Measurements from ENCODE around the gene KCNIP1. TPM values are rescaled to one million over a fixed set of nuclear protein-coding genes. Genes with fewer than 3 reads are reported as not detected.

KCNIP1 gene
- polyA plus RNA-seq, 1 donor (not counting 4 experiments of a cell fraction or from before 2014, with no cell fraction given), result not detected

DNA sequence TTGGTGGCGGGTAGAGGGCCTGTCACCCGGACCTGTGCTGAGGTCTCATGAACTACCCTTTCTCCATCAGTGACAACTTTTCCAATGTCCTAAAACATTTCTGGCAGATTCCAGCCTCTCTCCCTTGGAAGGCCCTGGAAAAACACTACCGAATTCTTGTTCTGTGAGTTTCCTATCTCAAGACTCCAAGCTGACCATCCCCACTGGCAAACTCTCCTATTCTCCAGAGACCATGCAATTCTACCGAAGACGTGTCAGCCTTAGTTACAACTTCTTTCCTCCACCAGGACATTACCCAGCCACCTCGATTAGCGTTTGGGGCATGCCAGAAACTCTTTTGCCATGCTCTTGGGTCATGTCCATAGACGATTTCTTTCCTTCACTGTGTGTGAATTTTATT is 252.9 kb downstream of the KCNIP1 start:
- H3K4me1 ChIP-seq (ENCODE audit: control insufficient read depth, extremely low read depth, insufficient read depth, low read length), result peaks cover 3% of the 10 kb centered on the region
- no peaks in the 10 kb centered on the region for H3K27me3 ChIP-seq (ENCODE audit: control insufficient read depth, extremely low read depth, insufficient read depth, low read length)
- no peak overlapping the region for H3K4me3 ChIP-seq (ENCODE audit: control insufficient read depth in 2 of 3, extremely low read depth in 1 of 3, insufficient read depth in 2 of 3, low read depth in 1 of 3, low read length in 3 of 3)
- H2AFZ ChIP-seq (ENCODE audit: control insufficient read depth, low read length), result no peak overlapping the region
- H4K20me1 ChIP-seq (ENCODE audit: control insufficient read depth, extremely low read depth, insufficient read depth, low read length), result no peaks in the 10 kb centered on the region
- no peaks in the 10 kb centered on the region for H3K9me1 ChIP-seq (ENCODE audit: control insufficient read depth, extremely low read depth, insufficient read depth, low read length)
- no peaks in the 10 kb centered on the region for H3K79me2 ChIP-seq (ENCODE audit: control insufficient read depth, insufficient read depth, low read length)
- dilution Hi-C loops (cut with MboI; ENCODE audit: extremely low pct_ligation_motif_present, low sequenced_read_pairs), result no loop called here
- H3K4me2 ChIP-seq (ENCODE audit: control insufficient read depth, extremely low read depth, insufficient read depth, low read depth, low read length), result no peak overlapping the region
- no peak overlapping the region for H3K9ac ChIP-seq (ENCODE audit: control insufficient read depth, extremely low read depth, insufficient read depth, low read length)
- H3K36me3 ChIP-seq (ENCODE audit: control insufficient read depth in 2 of 2, extremely low read depth in 1 of 2, insufficient read depth in 2 of 2, low read length in 2 of 2), result no peaks in the 10 kb centered on the region
- FAIRE-seq (no peak), DNase-seq (ENCODE audit: low read depth, low spot score) (no peak)
- TF ChIP-seq, protein P1, sequence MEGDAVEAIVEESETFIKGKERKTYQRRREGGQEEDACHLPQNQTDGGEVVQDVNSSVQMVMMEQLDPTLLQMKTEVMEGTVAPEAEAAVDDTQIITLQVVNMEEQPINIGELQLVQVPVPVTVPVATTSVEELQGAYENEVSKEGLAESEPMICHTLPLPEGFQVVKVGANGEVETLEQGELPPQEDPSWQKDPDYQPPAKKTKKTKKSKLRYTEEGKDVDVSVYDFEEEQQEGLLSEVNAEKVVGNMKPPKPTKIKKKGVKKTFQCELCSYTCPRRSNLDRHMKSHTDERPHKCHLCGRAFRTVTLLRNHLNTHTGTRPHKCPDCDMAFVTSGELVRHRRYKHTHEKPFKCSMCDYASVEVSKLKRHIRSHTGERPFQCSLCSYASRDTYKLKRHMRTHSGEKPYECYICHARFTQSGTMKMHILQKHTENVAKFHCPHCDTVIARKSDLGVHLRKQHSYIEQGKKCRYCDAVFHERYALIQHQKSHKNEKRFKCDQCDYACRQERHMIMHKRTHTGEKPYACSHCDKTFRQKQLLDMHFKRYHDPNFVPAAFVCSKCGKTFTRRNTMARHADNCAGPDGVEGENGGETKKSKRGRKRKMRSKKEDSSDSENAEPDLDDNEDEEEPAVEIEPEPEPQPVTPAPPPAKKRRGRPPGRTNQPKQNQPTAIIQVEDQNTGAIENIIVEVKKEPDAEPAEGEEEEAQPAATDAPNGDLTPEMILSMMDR (optimal IDR thresholded peaks at IDR 0.05 in 1 of 3, IDR thresholded peaks at IDR 0.05 in 1 of 3, conservative IDR thresholded peaks at IDR 0.05 in 1 of 3; ENCODE audit: extremely low read depth in 1 of 3, insufficient read depth in 2 of 3, low read length in 3 of 3), result no peak
- TF ChIP-seq EZH2 (IDR thresholded peaks at IDR 0.05; ENCODE audit: low read length), result no peak
- H3K9me3 ChIP-seq (ENCODE audit: control insufficient read depth, low read depth, low read length), result no peaks in the 10 kb centered on the region
- no peak overlapping the region for H3K27ac ChIP-seq (ENCODE audit: control insufficient read depth, insufficient read depth, low read length)

DNA sequence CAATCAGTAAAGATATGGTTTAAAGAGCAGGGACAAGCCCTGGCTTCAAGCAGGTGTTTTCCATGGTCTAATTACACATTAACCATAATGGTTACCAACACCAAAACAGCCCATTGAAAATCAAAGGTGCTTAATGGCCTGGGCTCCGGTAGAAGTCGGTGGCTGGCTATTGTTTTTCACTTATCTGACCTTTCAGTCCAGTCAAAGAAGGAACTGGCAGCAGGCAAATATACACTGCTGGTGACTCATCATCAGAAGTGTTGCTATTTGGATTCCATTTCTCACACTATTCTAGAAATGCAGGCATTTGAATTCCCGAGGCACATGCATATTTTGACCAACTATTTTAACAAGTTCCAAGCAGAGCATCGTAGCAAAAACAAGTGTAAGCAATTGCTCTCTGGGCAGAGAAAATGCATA is 253.4 kb downstream of the KCNIP1 start:
- Histone ChIP-seq H3K4me1 (ENCODE audit: control insufficient read depth, extremely low read depth, insufficient read depth, low read length) (peaks cover 3% of the 10 kb centered on the region), H3K79me2 (ENCODE audit: control insufficient read depth, insufficient read depth, low read length) (no peaks in the 10 kb centered on the region), H3K9me3 (ENCODE audit: control insufficient read depth, low read depth, low read length) (no peaks in the 10 kb centered on the region), H3K27ac (ENCODE audit: control insufficient read depth, insufficient read depth, low read length) (no peak overlapping the region), H3K4me3 (ENCODE audit: control insufficient read depth in 2 of 3, extremely low read depth in 1 of 3, insufficient read depth in 2 of 3, low read depth in 1 of 3, low read length in 3 of 3) (no peak overlapping the region), H2AFZ (ENCODE audit: control insufficient read depth, low read length) (no peak overlapping the region), H4K20me1 (ENCODE audit: control insufficient read depth, extremely low read depth, insufficient read depth, low read length) (no peaks in the 10 kb centered on the region), H3K9me1 (ENCODE audit: control insufficient read depth, extremely low read depth, insufficient read depth, low read length) (no peaks in the 10 kb centered on the region), H3K27me3 (ENCODE audit: control insufficient read depth, extremely low read depth, insufficient read depth, low read length) (no peaks in the 10 kb centered on the region), H3K36me3 (ENCODE audit: control insufficient read depth in 2 of 2, extremely low read depth in 1 of 2, insufficient read depth in 2 of 2, low read length in 2 of 2) (no peaks in the 10 kb centered on the region), H3K4me2 (ENCODE audit: control insufficient read depth, extremely low read depth, insufficient read depth, low read depth, low read length) (no peak overlapping the region), H3K9ac (ENCODE audit: control insufficient read depth, extremely low read depth, insufficient read depth, low read length) (no peak overlapping the region)
- TF ChIP-seq EZH2 (IDR thresholded peaks at IDR 0.05; ENCODE audit: low read length), result no peak
- TF ChIP-seq, protein P1 (optimal IDR thresholded peaks at IDR 0.05 in 1 of 3, IDR thresholded peaks at IDR 0.05 in 1 of 3, conservative IDR thresholded peaks at IDR 0.05 in 1 of 3; ENCODE audit: extremely low read depth in 1 of 3, insufficient read depth in 2 of 3, low read length in 3 of 3), result no peak
- dilution Hi-C loops (cut with MboI; ENCODE audit: extremely low pct_ligation_motif_present, low sequenced_read_pairs), result no loop called here
- no peak for DNase-seq (ENCODE audit: low read depth, low spot score)
- FAIRE-seq, result no peak

Data from keratinocyte (primary cell).